Prostate gland (tissue), 2 donors: ENCODE measurements around the gene THOP1.

ENCODE experiments used
- CTCF ChIP-seq, 4 experiments: fragments of 200-600 bp in 2 of 4; fragments of 450-650 bp in 2 of 4; sonication (generic) in 2 of 4; IDR thresholded peaks; 1 replicate in 3 of 4; 2 replicates in 1 of 4; pipeline ENCODE4 v1.5.1; 2016 to 2019; ENCODE audit warnings: antibody characterized with exemption in 4 of 4, mild to moderate bottlenecking in 2 of 4, moderate library complexity in 2 of 4
- POLR2A ChIP-seq: fragments of 450-650 bp; IDR thresholded peaks from one replicate; pipeline ENCODE4 v1.6.1; 2016; ENCODE audit warnings: antibody characterized with exemption, mild to moderate bottlenecking
- POLR2AphosphoS5 ChIP-seq: sonication (generic); formaldehyde crosslinking; IDR thresholded peaks from one replicate; pipeline ENCODE4 v1.6.1; 2017; ENCODE audit warnings: antibody characterized with exemption

- TF ChIP-seq CTCF (IDR thresholded peaks at IDR 0.05) (no peak), POLR2A (no peak), POLR2AphosphoS5 (no peak)
These were observed 23.0 kb downstream of the THOP1 start for GRCh38 chr19:2808129-2808941.
